ENCODE results near the gene PFN4.
"Not testable (repeated sequence)": the region's sequence is repeated elsewhere in the genome, so short reads cannot be mapped to it uniquely, and the experiment has no call there.

The PFN4 gene, protein sequence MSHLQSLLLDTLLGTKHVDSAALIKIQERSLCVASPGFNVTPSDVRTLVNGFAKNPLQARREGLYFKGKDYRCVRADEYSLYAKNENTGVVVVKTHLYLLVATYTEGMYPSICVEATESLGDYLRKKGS

DNA sequence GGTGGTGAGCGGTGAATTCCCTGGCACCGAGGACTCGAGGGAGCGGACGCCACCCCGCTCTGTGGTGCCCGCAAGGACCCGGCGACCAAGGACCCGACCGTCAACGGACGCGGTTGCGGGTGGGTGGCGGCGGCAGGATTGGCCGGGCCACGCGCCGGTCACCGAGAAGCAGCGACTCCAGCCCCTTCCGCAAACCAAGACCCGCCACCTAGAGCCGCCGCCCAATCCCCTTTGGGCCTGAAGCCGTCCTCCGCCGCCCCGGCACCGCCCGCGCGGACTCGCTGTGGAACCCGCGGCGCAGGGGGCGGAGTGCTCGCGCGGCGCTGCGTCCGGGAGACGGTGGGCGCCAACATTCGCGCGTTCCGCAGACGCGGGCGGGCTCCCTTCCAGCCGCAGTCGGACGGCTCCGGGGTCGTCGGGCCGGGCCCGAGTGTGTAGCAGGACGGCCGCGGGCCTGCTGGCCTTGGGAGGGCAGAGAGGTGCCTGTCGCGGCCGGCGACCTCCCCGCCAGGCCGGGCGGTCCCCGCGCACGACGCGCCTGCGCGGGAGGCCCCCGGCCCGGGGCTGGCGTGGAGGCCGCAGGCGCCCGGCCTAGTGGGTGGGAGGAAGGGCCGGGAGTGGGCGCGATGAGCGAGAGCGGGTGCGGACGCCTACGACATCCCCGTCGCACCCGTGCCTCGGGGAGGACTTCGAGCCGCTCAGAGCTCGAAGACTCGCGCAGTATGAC is at the start of gene PFN4, which contains the start of gene FAM228B:
Gene PFN4, minus strand, starts transcription at position 140 of the 727 bp plus-strand sequence. CDS start 799 bp downstream, outside the sequence.
Gene FAM228B, plus strand, starts transcription at position 275 of the 727 bp plus-strand sequence. CDS start 893 bp downstream, outside the sequence.
- peak; percentile 90 for DNase-seq

GRCh38 chr2:24169023-24169422 is 45.9 kb upstream of the PFN4 start:
- no peak for DNase-seq

DNA sequence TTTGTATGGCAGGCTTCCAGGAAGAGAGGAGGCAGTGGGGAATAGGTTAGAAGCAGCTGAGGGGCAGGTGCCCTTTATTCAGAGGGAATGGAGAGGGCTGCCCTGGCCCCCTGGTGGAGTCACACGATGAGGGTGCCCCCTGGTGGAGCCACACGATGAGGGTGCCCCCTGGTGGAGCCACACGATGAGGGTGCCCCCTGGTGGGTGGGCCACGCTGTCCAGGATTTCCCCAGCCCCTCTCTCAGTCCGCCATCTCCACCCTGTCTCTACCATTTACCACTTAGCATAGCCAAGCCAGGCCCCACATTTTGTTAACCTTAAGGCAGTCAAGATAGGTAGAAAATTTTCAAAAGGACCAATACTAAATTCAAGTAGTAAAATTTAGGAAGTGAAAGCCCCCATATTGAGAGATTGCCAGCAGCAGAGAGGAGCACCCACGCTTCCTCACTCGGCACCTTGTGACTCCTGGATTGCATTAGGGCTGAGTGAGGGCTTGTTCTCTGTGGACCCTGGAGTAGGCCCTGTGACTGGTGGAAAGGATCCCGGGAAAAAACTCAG is 41.4 kb upstream of the PFN4 start:
- no peak for DNase-seq

DNA sequence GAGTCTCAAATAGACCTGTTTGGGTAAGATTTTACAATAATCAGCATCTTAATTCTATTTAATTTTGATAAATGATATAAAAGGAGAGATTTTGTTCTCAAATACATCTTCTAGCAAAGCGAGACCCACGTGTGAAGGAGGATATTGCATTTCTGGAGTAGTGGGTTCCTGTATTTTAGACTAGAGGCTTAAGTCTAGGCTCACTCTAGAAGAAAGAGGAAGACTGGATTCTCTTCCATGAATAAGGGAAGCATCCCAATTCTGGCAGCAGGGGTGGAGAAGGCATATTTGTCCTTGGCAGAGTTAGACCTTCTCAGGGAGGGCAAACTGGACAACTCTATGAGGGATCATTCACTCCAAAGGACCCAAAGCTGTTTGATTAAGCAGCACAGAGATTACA is 40.5 kb upstream of the PFN4 start:
- no peak for DNase-seq

- no peak for DNase-seq
These were observed 40.1 kb upstream of the PFN4 start for GRCh38 chr2:24163186-24163585.

DNA sequence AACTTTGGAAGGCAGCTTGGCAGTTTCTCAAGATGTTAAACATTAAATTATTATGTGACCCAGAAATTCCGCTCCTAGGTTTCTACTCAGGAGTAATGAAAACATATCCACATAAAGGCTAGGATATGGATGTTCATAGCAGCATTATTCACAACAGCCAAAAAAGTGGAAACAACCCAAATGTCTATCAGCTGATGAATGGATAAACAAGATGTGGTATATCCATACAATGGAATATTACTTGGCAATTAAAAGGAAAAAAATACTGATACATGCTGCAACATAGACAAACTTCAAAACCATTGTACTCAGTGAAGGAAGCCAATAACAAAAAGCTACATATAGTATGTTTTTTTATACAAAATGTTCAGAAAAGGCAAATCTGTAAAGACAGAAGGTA is 39.4 kb upstream of the PFN4 start:
- no peak for DNase-seq

DNA sequence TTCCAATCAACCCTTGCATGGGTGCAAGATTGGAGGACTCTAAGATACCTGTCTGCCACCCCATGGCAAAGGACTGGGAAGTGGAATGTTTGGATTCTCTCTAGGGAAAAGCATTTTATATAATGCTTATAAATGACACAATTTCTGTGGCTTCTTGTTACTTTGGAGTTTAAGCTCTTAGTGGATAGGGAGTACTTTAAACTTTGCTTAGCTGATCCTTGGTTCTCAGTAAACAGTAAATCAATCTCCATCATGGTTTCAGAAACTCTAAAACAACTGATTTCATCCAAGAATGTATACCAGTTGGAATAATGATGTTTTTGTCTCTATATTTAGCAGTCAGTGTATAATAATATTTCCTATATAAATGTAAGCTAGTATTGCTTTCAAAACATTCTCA is 37.6 kb upstream of the PFN4 start:
- DNase-seq: no peak

- no peak for DNase-seq
These were observed 36.6 kb upstream of the PFN4 start for GRCh38 chr2:24159708-24160107.

DNA sequence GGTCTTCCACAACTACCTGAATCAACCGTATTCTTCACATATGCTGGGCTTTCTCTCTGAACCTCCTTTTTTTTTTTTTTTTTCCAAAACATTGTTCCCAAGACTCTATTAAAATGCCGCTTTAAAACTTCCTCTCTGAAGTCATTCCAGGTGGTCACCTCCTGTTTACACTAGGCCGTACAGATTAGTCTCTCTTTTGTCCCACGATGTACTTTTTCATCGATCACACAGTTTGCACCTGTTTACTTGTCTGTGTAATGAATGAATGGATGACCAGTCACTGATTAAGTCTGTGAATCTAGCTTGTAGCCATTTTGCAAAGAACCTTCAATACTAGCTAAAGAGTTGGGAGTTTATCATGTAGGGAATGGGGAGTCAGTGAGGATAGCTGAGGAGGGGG is 35.0 kb upstream of the PFN4 start:
- no peak for DNase-seq

DNA sequence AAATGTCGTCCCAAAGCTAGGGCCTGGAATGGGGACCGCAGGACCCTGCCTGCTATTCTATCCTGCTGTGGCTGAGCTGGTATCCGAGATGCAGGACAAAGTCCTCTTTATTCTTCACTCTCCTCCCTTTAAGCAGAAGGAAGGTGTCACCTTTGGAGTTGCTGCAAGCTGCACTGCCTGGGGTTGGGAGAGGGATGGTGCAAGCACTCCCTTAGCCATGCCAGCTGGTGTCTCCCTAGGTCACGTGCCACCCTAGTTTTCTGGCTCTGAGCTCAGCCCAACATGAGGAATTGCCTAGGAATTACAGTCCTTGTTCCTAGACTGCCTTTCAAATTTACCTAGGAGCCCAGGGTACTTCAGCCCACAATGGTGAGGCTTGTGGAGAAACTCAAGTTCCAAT is 30.3 kb upstream of the PFN4 start:
- no peak for DNase-seq

GRCh38 chr2:24152413-24153197 is 29.5 kb upstream of the PFN4 start:
- no peak for DNase-seq

GRCh38 chr2:24147364-24147763 is 24.2 kb upstream of the PFN4 start:
- no peak for DNase-seq

GRCh38 chr2:24140305-24140704 is 17.2 kb upstream of the PFN4 start:
- DNase-seq: not testable (repeated sequence)

- DNase-seq: no peak
These were observed 9.4 kb upstream of the PFN4 start for GRCh38 chr2:24132543-24132942.

DNA sequence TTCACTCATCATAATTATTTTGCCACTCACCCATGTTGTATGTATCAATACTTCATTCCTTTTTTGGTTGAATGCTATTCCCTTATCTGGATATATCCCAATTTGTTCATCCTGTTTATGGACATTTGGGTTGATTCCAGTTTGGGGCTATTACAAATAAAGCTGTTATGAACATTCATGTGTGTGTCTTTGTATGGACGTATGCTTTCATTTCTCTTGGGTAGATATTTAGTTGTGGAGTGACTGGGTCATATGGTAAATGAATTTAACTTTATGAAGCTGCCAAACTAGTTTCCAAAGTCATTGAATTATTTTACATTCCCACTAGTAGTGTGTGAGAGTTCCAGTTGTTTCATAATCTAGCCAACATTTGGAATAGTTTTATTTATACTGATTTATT is 2.8 kb upstream of the PFN4 start:
- no peak for DNase-seq

GRCh38 chr2:24123922-24124580 is 917 bp upstream of the PFN4 start:
- no peak for DNase-seq

GRCh38 chr2:24122366-24123194 is 554 bp downstream of the PFN4 start:
- no peak for DNase-seq

DNA sequence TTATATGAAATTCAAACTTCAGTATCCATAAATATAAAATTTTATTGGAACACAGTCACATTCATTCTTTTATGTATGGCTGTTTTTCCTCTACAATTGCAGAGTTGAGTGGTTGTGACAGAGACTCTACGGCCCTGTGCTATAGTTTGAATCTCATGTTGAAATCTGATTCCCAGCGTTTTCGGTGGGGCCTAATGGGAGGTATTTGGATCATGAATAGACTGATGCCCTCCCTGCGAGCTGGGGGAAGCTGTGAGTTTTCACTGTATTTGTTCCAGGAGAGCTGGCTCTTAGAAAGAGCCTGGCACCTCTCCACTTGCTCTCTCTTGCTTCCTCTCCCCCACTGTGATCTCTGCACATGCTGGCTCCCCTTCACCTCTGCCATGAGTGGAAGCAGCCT is 1.7 kb downstream of the PFN4 start:
- peak; percentile 75 for DNase-seq

- peak; percentile 78 for DNase-seq
These were observed 2.1 kb downstream of the PFN4 start for GRCh38 chr2:24121066-24121465.

GRCh38 chr2:24117902-24118301 is 5.2 kb downstream of the PFN4 start:
- DNase-seq: no peak

GRCh38 chr2:24115057-24115456 is 8.1 kb downstream of the PFN4 start:
- no peak for DNase-seq

DNA sequence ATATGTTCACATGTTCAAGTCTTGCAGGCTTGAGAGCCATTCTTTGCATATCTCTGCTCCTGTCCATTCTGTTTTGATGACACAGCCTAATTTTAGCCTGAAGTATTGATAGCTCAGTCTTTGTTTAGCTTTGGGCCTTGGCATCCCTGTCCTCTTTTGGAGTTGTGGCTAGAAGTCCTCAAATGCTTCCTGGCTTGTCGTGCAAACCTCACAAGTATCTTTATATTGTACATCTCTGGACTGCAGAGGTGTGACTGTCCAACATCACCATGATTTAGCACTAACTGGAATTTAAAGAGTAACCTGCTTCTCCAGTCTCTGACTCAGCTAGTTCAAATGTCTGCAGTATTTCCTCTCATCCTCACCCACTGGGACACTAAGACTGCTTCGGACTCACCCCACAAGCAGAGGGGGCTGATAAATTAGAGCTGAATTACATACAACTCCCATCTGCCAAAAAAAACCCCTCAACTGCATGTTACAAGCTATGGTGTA is 11.7 kb downstream of the PFN4 start:
- DNase-seq: no peak
